HepG2 (cell line): Measurements from ENCODE around the gene SLC2A4. TPM values are rescaled to one million over a fixed set of nuclear protein-coding genes. Genes with fewer than 3 reads are reported as not detected.

Experiments
- IRF2 ChIP-seq: IDR thresholded peaks from 2 replicates; pipeline ENCODE4 v1.6.1; 2018; ENCODE audit warnings: missing genetic modification reagents, missing compliant biosample characterization
- MED13 ChIP-seq: sonication (generic); formaldehyde crosslinking; IDR thresholded peaks from 2 replicates; pipeline ENCODE4 v1.5.0; 2020; ENCODE audit warnings: missing genetic modification reagents
- MEF2D ChIP-seq: sonication (generic); formaldehyde crosslinking; IDR thresholded peaks from 2 replicates; pipeline ENCODE4 v1.5.1; 2020; ENCODE audit warnings: mild to moderate bottlenecking, missing genetic modification reagents
- PAF1 ChIP-seq: IDR thresholded peaks from 2 replicates; pipeline ENCODE4 v1.6.1; 2016; ENCODE audit warnings: missing genetic modification reagents, missing compliant biosample characterization
- PHF20 ChIP-seq: sonication (generic); formaldehyde crosslinking; IDR thresholded peaks from 2 replicates; pipeline ENCODE4 v1.5.0; 2020; ENCODE audit warnings: mild to moderate bottlenecking, missing genetic modification reagents
- ZNF142 ChIP-seq: sonication (generic); formaldehyde crosslinking; IDR thresholded peaks from 2 replicates; pipeline ENCODE4 v1.4.0; 2020; ENCODE audit warnings: missing genetic modification reagents
- ZNF263 ChIP-seq: sonication (generic); formaldehyde crosslinking; IDR thresholded peaks from 2 replicates; pipeline ENCODE4 v1.4.0; 2020; ENCODE audit warnings: missing genetic modification reagents
- ZNF281 ChIP-seq: sonication (generic); formaldehyde crosslinking; IDR thresholded peaks from 2 replicates; pipeline ENCODE4 v1.4.0; 2020; ENCODE audit warnings: missing genetic modification reagents, borderline replicate concordance
- ZNF350 ChIP-seq: sonication (generic); formaldehyde crosslinking; IDR thresholded peaks from 2 replicates; pipeline ENCODE4 v1.4.0; 2020; ENCODE audit warnings: mild to moderate bottlenecking, low read depth, missing genetic modification reagents, borderline replicate concordance
- ZNF549 ChIP-seq: sonication (generic); formaldehyde crosslinking; IDR thresholded peaks from 2 replicates; pipeline ENCODE4 v1.5.0; 2020; ENCODE audit warnings: missing genetic modification reagents
- ZXDC ChIP-seq: sonication (generic); formaldehyde crosslinking; IDR thresholded peaks from 2 replicates; pipeline ENCODE4 v1.5.0; 2020; ENCODE audit warnings: mild to moderate bottlenecking, missing genetic modification reagents
- polyA plus RNA-seq, 8 experiments: library from polyadenylated mRNA; depleted of rRNA in 3 of 8; stranded (reverse) in 7 of 8; unstranded in 1 of 8; fragments of >200 nt; fragmentation: Illumina TruSeq in 4 of 8; extraction: Trizol in 4 of 8; gene quantifications; 2 replicates each; pipeline versions ENCODE4 v1.2.1 to v1.2.3, GENCODE V29; 2011 to 2016; ENCODE audit warnings: low read depth in 4 of 8, missing spikeins in 1 of 8, mixed read lengths in 1 of 8; ENCODE audit not compliant: insufficient read depth in 1 of 8
- total RNA-seq, 5 experiments: library from RNA; depleted of rRNA; stranded (reverse); fragments of >200 nt; fragmentation: Illumina TruSeq; extraction: Trizol; gene quantifications; 2 replicates each; pipeline ENCODE4 v1.2.3, GENCODE V29; 2016; ENCODE audit warnings: low read depth in 1 of 5
- TF ChIP-seq, protein P1 (sequence below): sonication (generic); formaldehyde crosslinking; IDR thresholded peaks from 2 replicates; pipeline ENCODE4 v1.9.0; 2021; ENCODE audit warnings: missing genetic modification reagents, mild to moderate bottlenecking, borderline replicate concordance
- TF ChIP-seq, protein P2 (sequence below): IDR thresholded peaks from 2 replicates; pipeline ENCODE4 v1.6.1; 2012; ENCODE audit warnings: inconsistent platforms

SLC2A4 gene
- total and polyA plus RNA-seq, 2 of the 13 experiments (the other 11 are each of a cell fraction or from before 2014, with no cell fraction given), result 4.9 to 5.8 TPM

DNA sequence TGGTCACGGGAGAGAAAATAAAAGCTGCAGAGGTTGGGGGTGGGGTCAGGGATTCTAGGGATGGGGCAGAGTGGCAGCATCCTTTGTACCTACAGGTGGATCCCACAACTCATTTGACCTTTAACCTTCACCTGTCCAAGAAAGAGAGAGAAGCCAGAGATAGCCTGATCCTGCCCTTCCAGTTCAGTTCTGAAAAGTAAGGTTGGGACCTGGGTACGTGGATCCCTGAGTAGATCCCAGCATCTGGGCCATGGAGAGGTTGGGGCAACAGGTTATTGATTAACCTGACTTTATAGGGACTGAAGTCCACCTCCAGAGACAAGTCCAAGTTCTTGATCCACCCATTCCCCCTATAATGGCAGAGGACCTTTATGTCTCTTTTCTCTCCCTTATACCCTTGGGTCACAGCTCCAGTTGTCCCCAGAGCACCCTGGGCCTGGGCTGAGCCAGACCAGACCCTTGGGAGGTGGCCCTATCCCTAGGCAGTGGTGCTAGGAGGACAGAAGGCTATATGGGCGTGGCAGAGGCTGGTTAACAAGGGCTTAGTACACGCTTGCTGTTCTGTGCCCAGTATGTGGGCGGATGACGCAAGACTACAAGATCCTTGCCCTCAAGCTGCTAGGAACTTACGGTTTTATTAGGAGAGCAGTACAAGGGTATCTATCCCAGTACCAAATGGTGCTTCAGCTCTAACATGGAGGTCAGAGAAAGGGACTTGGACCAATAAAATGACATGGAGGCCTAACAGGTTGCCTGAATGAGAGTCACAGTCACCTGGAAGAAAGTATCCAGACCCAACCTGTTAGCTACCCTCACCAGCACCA is 22.6 kb upstream of the SLC2A4 start (continued):
- TF ChIP-seq ZNF142 (CRISPR knock-in tag) (no peak), MEF2D (CRISPR knock-in tag) (peak; percentile 58; the same call in 1 of the 2 replicates), MED13 (CRISPR knock-in tag) (no peak), ZNF549 (no peak), ZXDC (CRISPR knock-in tag) (no peak), ZNF263 (CRISPR knock-in tag) (no peak), ZNF350 (CRISPR knock-in tag) (peak; percentile 17; the same call in 1 of the 2 replicates), ZNF281 (CRISPR knock-in tag) (peak; percentile 28; the same call in 1 of the 2 replicates), PAF1 (no peak), PHF20 (no peak; the same call in 1 of the 2 replicates), IRF2 (CRISPR knock-in tag) (peak; percentile 43; the same call in 1 of the 2 replicates)
- TF ChIP-seq, protein P1, sequence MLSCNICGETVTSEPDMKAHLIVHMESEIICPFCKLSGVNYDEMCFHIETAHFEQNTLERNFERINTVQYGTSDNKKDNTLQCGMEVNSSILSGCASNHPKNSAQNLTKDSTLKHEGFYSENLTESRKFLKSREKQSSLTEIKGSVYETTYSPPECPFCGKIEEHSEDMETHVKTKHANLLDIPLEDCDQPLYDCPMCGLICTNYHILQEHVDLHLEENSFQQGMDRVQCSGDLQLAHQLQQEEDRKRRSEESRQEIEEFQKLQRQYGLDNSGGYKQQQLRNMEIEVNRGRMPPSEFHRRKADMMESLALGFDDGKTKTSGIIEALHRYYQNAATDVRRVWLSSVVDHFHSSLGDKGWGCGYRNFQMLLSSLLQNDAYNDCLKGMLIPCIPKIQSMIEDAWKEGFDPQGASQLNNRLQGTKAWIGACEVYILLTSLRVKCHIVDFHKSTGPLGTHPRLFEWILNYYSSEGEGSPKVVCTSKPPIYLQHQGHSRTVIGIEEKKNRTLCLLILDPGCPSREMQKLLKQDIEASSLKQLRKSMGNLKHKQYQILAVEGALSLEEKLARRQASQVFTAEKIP, result no peak
- TF ChIP-seq, protein P2, sequence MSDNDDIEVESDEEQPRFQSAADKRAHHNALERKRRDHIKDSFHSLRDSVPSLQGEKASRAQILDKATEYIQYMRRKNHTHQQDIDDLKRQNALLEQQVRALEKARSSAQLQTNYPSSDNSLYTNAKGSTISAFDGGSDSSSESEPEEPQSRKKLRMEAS, result 0 out of 2 replicates have a peak, but pooled peaks have one; percentile 58
